Measurements from ENCODE around the gene TEX52.

DNA sequence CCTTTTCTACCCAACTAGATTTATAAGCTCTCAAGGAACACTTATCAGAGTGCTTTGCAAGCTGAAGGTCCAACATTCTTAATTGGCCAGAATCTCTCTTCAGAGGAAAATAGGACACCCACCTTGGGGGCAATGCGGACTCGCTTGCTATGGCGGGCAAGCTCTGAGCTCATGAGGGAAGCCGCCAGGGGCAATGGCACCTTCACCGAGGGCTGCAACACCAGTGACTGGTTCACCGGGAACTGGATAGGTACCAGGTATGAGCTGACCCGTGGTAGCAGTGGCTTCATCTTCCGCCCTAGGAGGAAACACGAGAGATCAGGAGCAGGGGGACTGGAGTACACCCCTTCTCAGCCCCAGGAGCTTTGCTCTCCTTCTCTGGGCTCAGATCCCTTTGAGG lies 7.4 kb upstream of the TEX52 start:
- TF ChIP-seq POLR2A (IDR thresholded peaks at IDR 0.05; ENCODE audit: low read depth, low read length) (no peak), POLR2AphosphoS5 (IDR thresholded peaks at IDR 0.05; ENCODE audit: low read depth, low read length) (no peak), TAF1 (IDR thresholded peaks at IDR 0.05; ENCODE audit: low read depth, low read length) (no peak)

All from GM12891 (cell line).